Right cardiac atrium (tissue), 5 donors: ENCODE results near the gene NCR1. TPM values are rescaled to one million over a fixed set of nuclear protein-coding genes. Genes with fewer than 3 reads are reported as not detected.
"Not testable (repeated sequence)": the region's sequence is repeated elsewhere in the genome, so short reads cannot be mapped to it uniquely, and the experiment has no call there.

ENCODE experiments used
- ATAC-seq, 2 donors: fragments of 200-7000 bp; cut with Tn5 transposase; one replicate each; pipeline versions ENCODE4 v1.8.0 to v1.9.1; 2020; ENCODE audit warnings: moderate library complexity in 2 of 2, mild to moderate bottlenecking in 1 of 2
- DNase-seq, 3 donors: peaks; one replicate each; pipeline ENCODE4 v3.0.0-alpha.2; 2020
- H3K27ac ChIP-seq: one replicate; pipeline ENCODE4 v1.5.1; 2013; ENCODE audit warnings: mild to moderate bottlenecking, low read length, control low read depth, moderate library complexity
- H3K27me3 ChIP-seq: one replicate; pipeline ENCODE4 v1.6.1; 2013; ENCODE audit not compliant: control insufficient read depth, insufficient read depth
- H3K4me1 ChIP-seq: one replicate; pipeline ENCODE4 v1.6.1; 2013; ENCODE audit warnings: low read length; ENCODE audit not compliant: control insufficient read depth, insufficient read depth
- H3K4me3 ChIP-seq: one replicate; pipeline ENCODE4 v1.5.1; 2013; ENCODE audit warnings: low read length, control low read depth
- H3K9me3 ChIP-seq: one replicate; pipeline ENCODE4 v1.6.1; 2013; ENCODE audit warnings: low read length; ENCODE audit not compliant: control insufficient read depth
- WGBS: extraction: QIAGEN DNeasy Blood & Tissue Kit; methylation state at CpG from one replicate; pipeline ENCODE4 v1.1.7; 2013; 5-methylcytosine and 5-hydroxymethylcytosine counted together
- intact Hi-C, 4 donors: fragments of 100-400 bp; cut with DNase I; formaldehyde crosslinking; loops; one replicate each; pipeline versions ENCODE4 v1.11.0 to v1.14.0; 2022 to 2023
- polyA plus RNA-seq: library from polyadenylated mRNA; stranded (reverse); fragments of 200-250 nt; gene quantifications from one replicate; pipeline ENCODE4 v1.2.3, GENCODE V29; 2013
- total RNA-seq, 4 donors: library from RNA; stranded (reverse); fragmentation: NEBNext Ultra II Directional; extraction: Animal tissue kit (Norgen Biotek cat#: 25700); gene quantifications; one replicate each; pipeline ENCODE4 v1.2.1, GENCODE V29; 2021
- donor health status: healthy with polysubstance abuse.
- donor health status: DM: no; HTN: yes; CAD: no.
- donor health status: DM: no; HTN: no; CAD: no.
- donor health status: DM: no; HTN: yes; CAD: no; lungs with severe emphysema.
- donor health status: DM: yes; HTN: yes; CAD: no.

Gene NCR1
- total and polyA plus RNA-seq, 5 donors: 0.21 to 0.57 (median 0.37) TPM; not detected in 2

DNA sequence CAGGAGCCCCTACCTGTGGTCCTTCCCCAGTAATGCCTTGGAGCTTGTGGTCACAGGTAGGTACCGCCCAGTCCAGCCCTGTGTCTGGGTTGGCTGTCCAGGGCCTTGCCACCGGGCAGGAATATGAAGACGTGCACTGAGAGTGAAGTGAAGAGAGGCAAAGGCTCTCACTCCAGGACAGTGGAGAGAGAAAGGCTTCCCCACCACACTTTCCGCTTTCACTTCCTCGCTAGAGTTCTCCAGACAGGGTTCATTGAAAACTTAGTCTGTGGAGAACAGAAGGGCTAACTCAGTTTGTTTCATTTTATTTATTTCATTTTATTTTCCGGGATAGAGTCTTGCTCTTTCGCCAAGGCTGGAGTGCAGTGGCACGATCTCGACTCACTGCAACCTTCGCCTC, 17.7 kb upstream of the NCR1 start:
- Histone ChIP-seq H3K4me3 (no peak overlapping the region), H3K27me3 (no peaks in the 10 kb centered on the region), H3K27ac (no peak overlapping the region), H3K9me3 (no peaks in the 10 kb centered on the region), H3K4me1 (no peaks in the 10 kb centered on the region)
- DNase-seq (no peak), ATAC-seq (no peak)
- 88% methylated on average over 10 of the region's 10 CpGs for WGBS
- intact Hi-C loops: no loop called here

- Histone ChIP-seq H3K27ac (no peak overlapping the region), H3K4me1 (no peaks in the 10 kb centered on the region), H3K9me3 (no peaks in the 10 kb centered on the region), H3K27me3 (no peaks in the 10 kb centered on the region), H3K4me3 (no peak overlapping the region)
- WGBS: 82% methylated on average over 11 of the region's 11 CpGs
- no peak for ATAC-seq
- DNase-seq: no peak
- intact Hi-C loops: no loop called here
Observed at GRCh38 chr19:54889566-54889965, 16.4 kb upstream of the NCR1 start.

DNA sequence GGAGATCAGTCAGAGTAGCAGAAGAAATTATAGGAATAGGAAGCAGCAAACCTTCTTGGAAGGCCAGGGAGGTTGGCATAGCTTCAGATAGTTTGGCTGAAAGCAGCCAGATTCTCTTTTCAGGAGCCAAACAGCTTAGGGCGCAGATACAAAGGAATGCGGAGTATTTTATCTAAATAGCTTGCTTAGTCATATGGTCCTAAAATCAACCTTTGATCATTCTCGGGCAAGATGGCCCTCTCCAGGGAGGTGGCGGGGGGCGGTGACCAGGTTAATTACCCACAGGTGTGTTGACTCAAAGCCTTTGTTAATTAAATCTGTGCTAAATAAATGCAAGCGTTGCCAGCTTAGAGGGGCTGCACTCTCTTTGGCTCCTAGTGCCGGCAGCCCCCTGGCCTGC, 12.5 kb upstream of the NCR1 start:
- ATAC-seq: no peak
- 37% methylated on average over 7 of the region's 7 CpGs for WGBS
- Histone ChIP-seq H3K27ac (no peak overlapping the region), H3K4me1 (no peaks in the 10 kb centered on the region), H3K9me3 (no peaks in the 10 kb centered on the region), H3K27me3 (no peaks in the 10 kb centered on the region), H3K4me3 (no peak overlapping the region)
- no peak for DNase-seq
- intact Hi-C loops: no loop called here

DNA sequence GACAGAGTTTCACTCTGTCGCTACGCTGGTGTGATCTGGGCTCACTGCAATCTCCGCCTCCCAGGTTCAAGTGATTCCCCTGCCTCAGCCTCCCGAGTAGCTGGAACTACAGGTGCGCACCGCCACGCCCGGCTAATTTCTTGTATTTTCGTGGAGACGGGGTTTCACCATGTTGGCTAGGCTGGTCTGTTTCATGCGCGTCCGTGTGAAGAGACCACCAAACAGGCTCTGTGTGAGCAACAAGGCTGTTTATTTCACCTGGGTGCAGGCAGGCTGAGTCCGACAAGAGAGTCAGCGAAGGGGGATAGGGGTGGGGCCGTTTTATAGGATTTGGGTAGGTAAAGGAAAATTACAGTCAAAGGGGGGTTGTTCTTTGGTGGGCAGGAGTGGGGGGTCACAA, 11.8 kb upstream of the NCR1 start:
- H3K4me3 ChIP-seq, intact Hi-C loops, H3K27me3 ChIP-seq, DNase-seq, H3K4me1 ChIP-seq, H3K27ac ChIP-seq, H3K9me3 ChIP-seq, ATAC-seq: not testable (repeated sequence)
- WGBS: 87% methylated on average over 16 of the region's 16 CpGs

GRCh38 chr19:54896036-54896435, 9.9 kb upstream of the NCR1 start:
- H3K4me3 ChIP-seq: no peak overlapping the region
- DNase-seq (no peak), ATAC-seq (no peak)
- no peaks in the 10 kb centered on the region for H3K9me3 ChIP-seq
- H3K27ac ChIP-seq: no peak overlapping the region
- 63% methylated on average over 2 of the region's 2 CpGs for WGBS
- no peaks in the 10 kb centered on the region for H3K27me3 ChIP-seq
- intact Hi-C loops: no loop called here
- H3K4me1 ChIP-seq: no peaks in the 10 kb centered on the region

DNA sequence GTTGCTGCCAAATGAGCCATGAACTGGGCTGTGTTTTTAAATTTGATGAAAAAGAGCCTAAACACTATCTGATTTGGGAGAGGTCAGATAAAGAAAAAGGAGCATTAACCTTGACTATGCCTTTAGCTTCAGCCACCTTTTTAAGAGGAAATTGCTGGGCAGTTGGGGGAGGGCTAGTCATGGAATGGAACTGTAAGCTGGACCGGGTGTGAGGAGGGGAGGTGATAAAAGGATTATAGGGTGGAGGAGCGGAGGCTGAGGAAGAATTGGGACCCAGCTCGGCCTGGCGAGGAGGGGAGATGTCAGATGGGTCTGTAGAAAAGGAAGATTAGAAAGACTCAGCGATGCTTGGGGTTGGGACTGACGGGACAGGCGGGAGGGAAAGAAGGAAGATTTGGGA, 7.3 kb upstream of the NCR1 start:
- DNase-seq, H3K27ac ChIP-seq, H3K9me3 ChIP-seq, intact Hi-C loops, H3K4me3 ChIP-seq, H3K27me3 ChIP-seq, ATAC-seq, H3K4me1 ChIP-seq: not testable (repeated sequence)
- 57% methylated on average over 7 of the region's 7 CpGs for WGBS

DNA sequence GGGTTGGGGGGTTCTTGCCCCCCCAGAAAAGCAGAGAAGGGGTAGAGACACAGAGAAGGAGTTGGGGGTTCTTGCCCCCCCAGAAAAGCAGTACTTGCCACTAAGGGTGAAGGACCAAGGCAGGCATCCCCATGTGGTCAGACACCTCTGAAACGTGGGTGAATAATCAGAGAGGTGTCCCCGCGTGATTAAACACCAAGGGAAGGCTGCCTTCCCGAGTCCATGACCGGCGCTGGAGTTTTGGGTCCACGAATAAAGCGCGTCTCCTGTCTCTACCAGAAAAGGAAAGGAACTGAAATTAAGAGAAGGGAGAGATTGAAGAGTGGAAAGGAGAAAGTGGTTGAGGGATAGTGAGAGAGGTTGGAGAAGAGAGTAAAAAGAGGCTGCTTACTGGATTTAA, 6.3 kb upstream of the NCR1 start:
- H3K27ac ChIP-seq, H3K27me3 ChIP-seq, H3K4me1 ChIP-seq, ATAC-seq, H3K9me3 ChIP-seq, DNase-seq, intact Hi-C loops, H3K4me3 ChIP-seq: not testable (repeated sequence)
- WGBS: 85% methylated on average over 9 of the region's 9 CpGs

GRCh38 chr19:54901153-54901552, 4.8 kb upstream of the NCR1 start:
- H3K4me1 ChIP-seq, intact Hi-C loops, H3K27ac ChIP-seq, H3K9me3 ChIP-seq, ATAC-seq, H3K27me3 ChIP-seq, H3K4me3 ChIP-seq: not testable (repeated sequence)
- 75% methylated on average over 8 of the region's 8 CpGs for WGBS
- DNase-seq: peak in 1 of 3 donors; percentile 44

DNA sequence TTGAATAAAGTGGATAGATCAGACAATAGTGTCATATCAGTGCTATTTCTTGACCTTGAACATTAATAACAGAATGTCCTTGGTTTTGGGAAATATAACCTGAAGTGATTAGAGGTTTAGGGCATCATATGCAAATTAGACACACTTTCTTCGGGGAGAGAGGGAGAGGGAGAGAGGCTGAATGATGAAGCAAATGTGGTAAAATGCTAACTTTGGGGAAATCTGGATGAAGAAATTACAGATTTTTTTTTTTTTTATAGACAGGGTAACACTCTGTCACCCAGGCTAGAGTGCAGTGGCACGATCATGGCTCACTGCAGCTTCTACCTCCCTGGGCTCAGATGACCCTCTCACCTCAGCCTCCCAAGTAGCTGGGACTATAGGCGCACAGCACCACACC, 3.9 kb upstream of the NCR1 start:
- H3K9me3 ChIP-seq: no peaks in the 10 kb centered on the region
- ATAC-seq: no peak
- H3K27ac ChIP-seq: no peak overlapping the region
- no peak for DNase-seq
- no peaks in the 10 kb centered on the region for H3K27me3 ChIP-seq
- no peak overlapping the region for H3K4me3 ChIP-seq
- no peaks in the 10 kb centered on the region for H3K4me1 ChIP-seq
- intact Hi-C loops: no loop called here
- 86% methylated on average over 3 of the region's 3 CpGs for WGBS

DNA sequence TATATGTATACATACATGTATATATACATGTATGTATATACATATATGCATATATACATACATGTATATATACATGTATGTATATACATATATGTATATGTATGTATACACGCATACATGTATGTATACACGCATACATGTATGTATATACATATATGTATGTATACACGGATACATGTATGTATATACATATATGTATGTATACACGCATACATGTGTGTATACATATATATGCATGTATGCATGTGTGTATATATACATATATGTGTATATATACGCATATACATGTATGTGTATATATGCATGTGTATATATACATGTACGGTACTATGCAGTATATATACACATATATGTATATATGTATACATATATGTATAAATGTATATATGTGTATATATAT, 2.6 kb upstream of the NCR1 start:
- Histone ChIP-seq H3K9me3 (no peaks in the 10 kb centered on the region), H3K4me3 (no peak overlapping the region), H3K27ac (no peak overlapping the region), H3K4me1 (no peaks in the 10 kb centered on the region), H3K27me3 (no peaks in the 10 kb centered on the region)
- ATAC-seq: no peak
- no peak for DNase-seq
- 92% methylated on average over 6 of the region's 6 CpGs for WGBS
- intact Hi-C loops: no loop called here

DNA sequence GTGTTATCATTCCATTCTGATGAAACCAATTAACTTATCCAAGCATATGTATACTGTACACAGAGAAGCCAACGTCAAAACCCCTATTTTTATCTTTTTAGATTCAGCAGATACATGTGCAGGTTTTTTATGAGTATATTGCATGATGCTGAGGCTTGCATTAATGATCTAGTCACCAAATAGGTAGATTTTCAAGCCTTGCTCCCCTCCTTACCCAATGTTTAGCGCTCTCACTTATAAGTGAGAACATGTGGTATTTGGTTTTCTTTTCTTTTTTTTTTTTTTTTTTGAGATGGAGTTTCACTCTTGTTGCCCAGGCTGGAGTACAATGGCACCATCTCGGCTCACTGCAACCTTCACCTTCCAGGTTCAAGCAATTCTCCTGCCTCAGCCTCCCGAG, 1.7 kb upstream of the NCR1 start:
- WGBS: 81% methylated on average over 4 of the region's 4 CpGs
- H3K4me3 ChIP-seq, H3K4me1 ChIP-seq, DNase-seq, ATAC-seq, intact Hi-C loops, H3K27ac ChIP-seq, H3K27me3 ChIP-seq, H3K9me3 ChIP-seq: not testable (repeated sequence)

- ATAC-seq (no peak), DNase-seq (no peak)
- H3K4me3 ChIP-seq: no peak overlapping the region
- no peak overlapping the region for H3K27ac ChIP-seq
- 22% methylated on average over 5 of the region's 5 CpGs for WGBS
- H3K4me1 ChIP-seq: no peaks in the 10 kb centered on the region
- intact Hi-C loops: no loop called here
- no peaks in the 10 kb centered on the region for H3K27me3 ChIP-seq
- H3K9me3 ChIP-seq: no peaks in the 10 kb centered on the region
Observed at GRCh38 chr19:54905421-54905802, 536 bp upstream of the NCR1 start.
